ENCODE measurements around the gene PAPOLA.

PAPOLA gene

GRCh38 chr14:96516351-96516750 lies 14.2 kb downstream of the PAPOLA start:
- H3K4me3 ChIP-seq (ENCODE audit: control insufficient read depth, low read depth, low read length), result no peak overlapping the region
- no peak for TF ChIP-seq CTCF (conservative IDR thresholded peaks at IDR 0.05; ENCODE audit: control insufficient read depth, insufficient read depth, low read depth, low read length)
- DNase-seq (ENCODE audit: low read depth), result no peak

GRCh38 chr14:96519970-96520369 lies 17.8 kb downstream of the PAPOLA start:
- TF ChIP-seq CTCF (conservative IDR thresholded peaks at IDR 0.05; ENCODE audit: control insufficient read depth, insufficient read depth, low read depth, low read length), result no peak
- no peak overlapping the region for H3K4me3 ChIP-seq (ENCODE audit: control insufficient read depth, low read depth, low read length)
- no peak for DNase-seq (ENCODE audit: low read depth)

GRCh38 chr14:96525452-96525851 lies 23.3 kb downstream of the PAPOLA start:
- DNase-seq (ENCODE audit: low read depth), result no peak
- H3K4me3 ChIP-seq (ENCODE audit: control insufficient read depth, low read depth, low read length), result no peak overlapping the region
- TF ChIP-seq CTCF (conservative IDR thresholded peaks at IDR 0.05; ENCODE audit: control insufficient read depth, insufficient read depth, low read depth, low read length), result no peak

- TF ChIP-seq CTCF (conservative IDR thresholded peaks at IDR 0.05; ENCODE audit: control insufficient read depth, insufficient read depth, low read depth, low read length), result no peak
- DNase-seq (ENCODE audit: low read depth), result no peak
These were observed 30.4 kb downstream of the PAPOLA start for GRCh38 chr14:96532632-96533031.

GRCh38 chr14:96536807-96537206 lies 34.6 kb downstream of the PAPOLA start:
- no peak overlapping the region for H3K4me3 ChIP-seq (ENCODE audit: control insufficient read depth, low read depth, low read length)
- DNase-seq (ENCODE audit: low read depth), result no peak

More at GRCh38 chr14:96532632-96533031, 30.4 kb downstream of the PAPOLA start:
- no peak overlapping the region for H3K4me3 ChIP-seq (ENCODE audit: control insufficient read depth, low read depth, low read length)

GRCh38 chr14:96538097-96538989 lies 36.2 kb downstream of the PAPOLA start:
- DNase-seq (ENCODE audit: low read depth), result peak; percentile 7
- no peak for TF ChIP-seq CTCF (conservative IDR thresholded peaks at IDR 0.05; ENCODE audit: control insufficient read depth, insufficient read depth, low read depth, low read length)
- H3K4me3 ChIP-seq (ENCODE audit: control insufficient read depth, low read depth, low read length), result no peak overlapping the region

More at GRCh38 chr14:96536807-96537206, 34.6 kb downstream of the PAPOLA start:
- TF ChIP-seq CTCF (conservative IDR thresholded peaks at IDR 0.05; ENCODE audit: control insufficient read depth, insufficient read depth, low read depth, low read length), result no peak

Measured in fibroblast of mammary gland (primary cell).